HUDEP-2 (cell line): ENCODE data around the gene GTF2IRD1.
"Not testable (repeated sequence)": the region's sequence is repeated elsewhere in the genome, so short reads cannot be mapped to it uniquely, and the experiment has no call there.

Source experiments
- DNase-seq, 76 experiments: peaks; one replicate each; lab custom pipeline; 2025; ENCODE audit not compliant: unreplicated experiment in 76 of 76; lab: John Stamatoyannopoulos, UW

The GTF2IRD1 gene

GRCh38 chr7:74430409-74430808, 23.3 kb upstream of the GTF2IRD1 start:
- not testable (repeated sequence) for DNase-seq

GRCh38 chr7:74430961-74431466, 22.7 kb upstream of the GTF2IRD1 start:
- no peak for DNase-seq

GRCh38 chr7:74437291-74437571, 16.5 kb upstream of the GTF2IRD1 start:
- DNase-seq = not testable (repeated sequence)

GRCh38 chr7:74438327-74438726, 15.4 kb upstream of the GTF2IRD1 start:
- no peak for DNase-seq

- DNase-seq = no peak
Observed at GRCh38 chr7:74439541-74439940, 14.2 kb upstream of the GTF2IRD1 start.

- DNase-seq = not testable (repeated sequence)
Observed at GRCh38 chr7:74440143-74440542, 13.6 kb upstream of the GTF2IRD1 start.

GRCh38 chr7:74441801-74442200, 11.9 kb upstream of the GTF2IRD1 start:
- no peak for DNase-seq

- no peak for DNase-seq
Observed at GRCh38 chr7:74443543-74444247, 10.0 kb upstream of the GTF2IRD1 start.

- DNase-seq = no peak
Observed at GRCh38 chr7:74449144-74449543, 4.6 kb upstream of the GTF2IRD1 start.

GRCh38 chr7:74449809-74450397, 3.8 kb upstream of the GTF2IRD1 start:
- DNase-seq = peak in 60 of 76 experiments; percentile 3 to 77 (median 34)

- DNase-seq = no peak
Observed at GRCh38 chr7:74452748-74453321, 871 bp upstream of the GTF2IRD1 start.

GRCh38 chr7:74454021-74454924, 567 bp downstream of the GTF2IRD1 start:
- DNase-seq = no peak

GRCh38 chr7:74454925-74455288, 1.2 kb downstream of the GTF2IRD1 start:
- no peak for DNase-seq

- DNase-seq = no peak
Observed at GRCh38 chr7:74455291-74455804, 1.6 kb downstream of the GTF2IRD1 start.

GRCh38 chr7:74455928-74456327, 2.2 kb downstream of the GTF2IRD1 start:
- no peak for DNase-seq

GRCh38 chr7:74457007-74457406, 3.3 kb downstream of the GTF2IRD1 start:
- DNase-seq = no peak

GRCh38 chr7:74461970-74462706, 8.4 kb downstream of the GTF2IRD1 start:
- no peak for DNase-seq

- no peak for DNase-seq
Observed at GRCh38 chr7:74462707-74463100, 9.0 kb downstream of the GTF2IRD1 start.

GRCh38 chr7:74464931-74465886, 11.5 kb downstream of the GTF2IRD1 start:
- DNase-seq = no peak
